22Rv1 (cell line): ENCODE results near the gene NDRG3.

ENCODE experiments used
- CTCF ChIP-seq: fragments of 450-650 bp; IDR thresholded peaks from 2 replicates; pipeline ENCODE4 v1.5.1; 2017; ENCODE audit warnings: mild to moderate bottlenecking
- ZFX ChIP-seq: fragments of 450-650 bp; IDR thresholded peaks from 2 replicates; pipeline ENCODE4 v1.6.1; 2017; ENCODE audit warnings: antibody characterized with exemption, borderline replicate concordance

- TF ChIP-seq CTCF (no peak), ZFX (no peak)
These were observed 138.1 kb downstream of the NDRG3 start for GRCh38 chr20:36607586-36608387.
